ENCODE results near the gene ZNF33B.
A peak's percentile ranks its signal among the peaks of the same experiment; 100 is the strongest.
"Not testable (repeated sequence)": the region's sequence is repeated elsewhere in the genome, so short reads cannot be mapped to it uniquely, and the experiment has no call there.

ZNF33B gene

GRCh38 chr10:42638055-42638820 is at the start of gene ZNF33B:
Gene ZNF33B (minus strand): TSS chr10:42638570. CDS start chr10:42636928, 1,642 bp downstream.
- Histone ChIP-seq H3K79me2 (ENCODE audit: low read length) (peaks cover 36% of the 10 kb centered on the region), H3K4me3 (ENCODE audit: low read length) (peak within 1 kb of the TSS; percentile 88), H3K9me3 (replicated peaks; ENCODE audit: insufficient read depth, low read length) (no peaks in the 10 kb centered on the region), H3K27ac (ENCODE audit: low read length) (peak within 1 kb of the TSS; percentile 94), H4K20me1 (ENCODE audit: insufficient read depth, low read length) (no peaks in the 10 kb centered on the region), H3K9ac (ENCODE audit: low read length) (peak within 1 kb of the TSS; percentile 89), H2AFZ (ENCODE audit: low read length) (peak within 1 kb of the TSS; percentile 80), H3K36me3 (replicated peaks; ENCODE audit: insufficient read depth, low read length) (no peaks in the 10 kb centered on the region), H3K9me2 (replicated peaks; ENCODE audit: insufficient read depth, low read length) (no peaks in the 10 kb centered on the region), H3K4me2 (ENCODE audit: low read depth, low read length) (peak within 1 kb of the TSS; percentile 81), H3K27me3 (replicated peaks; ENCODE audit: insufficient read depth, low read length) (no peaks in the 10 kb centered on the region), H3F3A (ENCODE audit: insufficient read depth, low read length) (peaks cover 4% of the 10 kb centered on the region; the same call in 1 of the 2 replicates), H3K4me1 (ENCODE audit: low read length) (peaks cover 12% of the 10 kb centered on the region)
- TF ChIP-seq, protein P1, sequence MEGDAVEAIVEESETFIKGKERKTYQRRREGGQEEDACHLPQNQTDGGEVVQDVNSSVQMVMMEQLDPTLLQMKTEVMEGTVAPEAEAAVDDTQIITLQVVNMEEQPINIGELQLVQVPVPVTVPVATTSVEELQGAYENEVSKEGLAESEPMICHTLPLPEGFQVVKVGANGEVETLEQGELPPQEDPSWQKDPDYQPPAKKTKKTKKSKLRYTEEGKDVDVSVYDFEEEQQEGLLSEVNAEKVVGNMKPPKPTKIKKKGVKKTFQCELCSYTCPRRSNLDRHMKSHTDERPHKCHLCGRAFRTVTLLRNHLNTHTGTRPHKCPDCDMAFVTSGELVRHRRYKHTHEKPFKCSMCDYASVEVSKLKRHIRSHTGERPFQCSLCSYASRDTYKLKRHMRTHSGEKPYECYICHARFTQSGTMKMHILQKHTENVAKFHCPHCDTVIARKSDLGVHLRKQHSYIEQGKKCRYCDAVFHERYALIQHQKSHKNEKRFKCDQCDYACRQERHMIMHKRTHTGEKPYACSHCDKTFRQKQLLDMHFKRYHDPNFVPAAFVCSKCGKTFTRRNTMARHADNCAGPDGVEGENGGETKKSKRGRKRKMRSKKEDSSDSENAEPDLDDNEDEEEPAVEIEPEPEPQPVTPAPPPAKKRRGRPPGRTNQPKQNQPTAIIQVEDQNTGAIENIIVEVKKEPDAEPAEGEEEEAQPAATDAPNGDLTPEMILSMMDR (IDR thresholded peaks at IDR 0.05; ENCODE audit: low read length): no peak
- TF ChIP-seq EZH2phosphoT487 (IDR thresholded peaks at IDR 0.05; ENCODE audit: low read length) (no peak), EZH2 (optimal IDR thresholded peaks at IDR 0.05; ENCODE audit: low read depth, low read length) (no peak)
- peak; percentile 97 for DNase-seq

- Histone ChIP-seq H3K9me3 (replicated peaks; ENCODE audit: insufficient read depth, low read length) (no peaks in the 10 kb centered on the region), H2AFZ (ENCODE audit: low read length) (no peak overlapping the region), H3K36me3 (replicated peaks; ENCODE audit: insufficient read depth, low read length) (no peaks in the 10 kb centered on the region), H3K4me3 (ENCODE audit: low read length) (no peak overlapping the region), H3K79me2 (ENCODE audit: low read length) (no peaks in the 10 kb centered on the region), H3K9me2 (replicated peaks; ENCODE audit: insufficient read depth, low read length) (no peaks in the 10 kb centered on the region), H4K20me1 (ENCODE audit: insufficient read depth, low read length) (no peaks in the 10 kb centered on the region), H3F3A (ENCODE audit: insufficient read depth, low read length) (no peaks in the 10 kb centered on the region), H3K4me2 (ENCODE audit: low read depth, low read length) (no peak overlapping the region), H3K27me3 (replicated peaks; ENCODE audit: insufficient read depth, low read length) (no peaks in the 10 kb centered on the region), H3K27ac (ENCODE audit: low read length) (no peak overlapping the region), H3K9ac (ENCODE audit: low read length) (no peak overlapping the region), H3K4me1 (ENCODE audit: low read length) (no peaks in the 10 kb centered on the region)
- TF ChIP-seq, protein P1 (IDR thresholded peaks at IDR 0.05; ENCODE audit: low read length): no peak
- no peak for TF ChIP-seq EZH2 (optimal IDR thresholded peaks at IDR 0.05; ENCODE audit: low read depth, low read length)
- TF ChIP-seq EZH2phosphoT487 (IDR thresholded peaks at IDR 0.05; ENCODE audit: low read length): no peak
- DNase-seq: no peak
Measured at GRCh38 chr10:42684517-42684916, 46.1 kb upstream of the ZNF33B start.

DNA sequence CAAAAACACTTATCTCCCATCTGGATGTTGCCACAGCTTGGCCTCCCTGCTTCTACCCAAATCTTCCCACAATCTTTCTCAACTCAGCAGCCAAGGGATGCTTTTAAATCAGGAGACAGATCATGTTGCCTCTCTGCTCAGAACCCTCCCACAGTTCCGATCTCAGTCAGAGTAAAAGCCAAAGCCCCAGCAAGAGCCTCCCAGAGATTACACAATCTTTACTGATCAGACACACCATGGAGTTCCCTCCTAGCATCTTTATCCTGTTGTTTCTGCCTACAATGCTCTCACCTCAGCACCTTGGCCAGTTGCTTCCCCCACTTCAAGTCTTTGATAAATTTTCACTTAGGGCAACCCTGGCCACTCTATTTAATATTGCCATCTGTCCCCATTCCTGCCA is 41.9 kb upstream of the ZNF33B start:
- Histone ChIP-seq H3K27me3 (replicated peaks; ENCODE audit: insufficient read depth, low read length) (no peaks in the 10 kb centered on the region), H3K9me3 (replicated peaks; ENCODE audit: insufficient read depth, low read length) (no peaks in the 10 kb centered on the region), H4K20me1 (ENCODE audit: insufficient read depth, low read length) (no peaks in the 10 kb centered on the region), H3K4me2 (ENCODE audit: low read depth, low read length) (no peak overlapping the region), H3K4me3 (ENCODE audit: low read length) (no peak overlapping the region), H3K9me2 (replicated peaks; ENCODE audit: insufficient read depth, low read length) (no peaks in the 10 kb centered on the region), H3K27ac (ENCODE audit: low read length) (no peak overlapping the region), H3F3A (ENCODE audit: insufficient read depth, low read length) (no peaks in the 10 kb centered on the region), H3K9ac (ENCODE audit: low read length) (no peak overlapping the region), H3K79me2 (ENCODE audit: low read length) (no peaks in the 10 kb centered on the region), H2AFZ (ENCODE audit: low read length) (no peak overlapping the region), H3K4me1 (ENCODE audit: low read length) (no peaks in the 10 kb centered on the region), H3K36me3 (replicated peaks; ENCODE audit: insufficient read depth, low read length) (no peaks in the 10 kb centered on the region)
- DNase-seq: no peak
- TF ChIP-seq, protein P1 (IDR thresholded peaks at IDR 0.05; ENCODE audit: low read length): no peak
- TF ChIP-seq EZH2 (optimal IDR thresholded peaks at IDR 0.05; ENCODE audit: low read depth, low read length) (no peak), EZH2phosphoT487 (IDR thresholded peaks at IDR 0.05; ENCODE audit: low read length) (no peak)

DNA sequence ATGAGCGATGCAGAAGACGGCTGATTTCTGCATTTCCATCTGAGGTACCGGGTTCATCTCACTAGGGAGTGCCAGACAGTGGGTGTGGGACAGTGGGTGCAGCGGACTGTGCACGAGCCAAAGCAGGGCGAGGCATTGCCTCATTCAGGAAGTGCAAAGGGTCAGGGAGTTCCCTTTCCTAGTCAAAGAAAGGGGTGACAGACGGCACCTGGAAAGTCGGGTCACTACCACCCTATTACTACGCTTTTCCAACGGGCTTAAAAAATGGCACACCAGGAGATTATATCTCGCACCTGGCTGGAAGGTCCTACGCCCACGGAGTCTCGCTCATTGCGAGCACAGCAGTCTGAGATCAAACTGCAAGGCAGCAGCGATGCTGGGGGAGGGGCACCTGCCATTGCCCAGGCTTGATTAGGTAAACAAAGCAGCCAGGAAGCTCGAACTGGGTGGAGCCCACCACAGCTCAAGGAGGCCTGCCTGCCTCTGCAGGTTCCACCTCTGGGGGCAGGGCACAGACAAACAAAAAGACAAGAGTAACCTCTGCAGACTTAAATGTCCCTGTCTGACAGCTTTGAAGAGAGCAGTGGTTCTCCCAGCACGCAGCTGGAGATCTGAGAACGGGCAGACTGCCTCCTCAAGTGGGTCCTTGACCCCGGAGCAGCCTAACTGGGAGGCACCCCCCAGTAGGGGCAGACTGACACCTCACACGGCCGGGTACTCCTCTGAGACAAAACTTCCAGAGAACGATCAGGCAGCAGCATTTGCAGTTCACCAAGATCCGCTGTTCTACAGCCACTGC is 27.0 kb upstream of the ZNF33B start:
- not testable (repeated sequence) for H3K4me1 ChIP-seq (ENCODE audit: low read length); H3K4me2 ChIP-seq (ENCODE audit: low read depth, low read length); H3K9ac ChIP-seq (ENCODE audit: low read length); H3F3A ChIP-seq (ENCODE audit: insufficient read depth, low read length); H3K4me3 ChIP-seq (ENCODE audit: low read length); DNase-seq; H3K9me3 ChIP-seq (replicated peaks; ENCODE audit: insufficient read depth, low read length); H3K36me3 ChIP-seq (replicated peaks; ENCODE audit: insufficient read depth, low read length); H3K9me2 ChIP-seq (replicated peaks; ENCODE audit: insufficient read depth, low read length); H3K79me2 ChIP-seq (ENCODE audit: low read length); H2AFZ ChIP-seq (ENCODE audit: low read length); H4K20me1 ChIP-seq (ENCODE audit: insufficient read depth, low read length); H3K27me3 ChIP-seq (replicated peaks; ENCODE audit: insufficient read depth, low read length); H3K27ac ChIP-seq (ENCODE audit: low read length)
